K562 (cell line): ENCODE data around the gene POLRMT. TPM values are rescaled to one million over a fixed set of nuclear protein-coding genes. Genes with fewer than 3 reads are reported as not detected.
A peak's percentile ranks its signal among the peaks of the same experiment; 100 is the strongest.

Source experiments
- L3MBTL2 ChIP-seq: fragments of 450-650 bp; IDR thresholded peaks from 2 replicates; pipeline ENCODE4 v1.6.1; 2016; ENCODE audit warnings: mild to moderate bottlenecking, moderate library complexity
- LARP7 ChIP-seq: fragments of 450-650 bp; IDR thresholded peaks from 2 replicates; pipeline ENCODE4 v1.6.1; 2016
- NR2C2 ChIP-seq, 2 experiments: fragments of 200-800 bp in 1 of 2; sonication (Bioruptor generic) in 1 of 2; sonication (generic) in 1 of 2; formaldehyde crosslinking in 1 of 2; IDR thresholded peaks; 2 replicates each; pipeline versions ENCODE4 v1.6.1 to v1.8.0; 2016 to 2022; ENCODE audit warnings: mild to moderate bottlenecking in 1 of 2, missing compliant biosample characterization in 1 of 2, missing genetic modification characterization in 1 of 2, missing genetic modification reagents in 1 of 2
- PRPF4 ChIP-seq: fragments of 200-400 bp; formaldehyde crosslinking; IDR thresholded peaks from one replicate; pipeline ENCODE4 v1.6.1; 2017; ENCODE audit warnings: low read length, low read depth, mild to moderate bottlenecking; ENCODE audit not compliant: insufficient read depth, poor library complexity, severe bottlenecking
- RBBP5 ChIP-seq: fragments of 200-600 bp; sonication (generic); IDR thresholded peaks from 2 replicates; pipeline ENCODE4 v1.6.1; 2012; ENCODE audit warnings: borderline replicate concordance, mild to moderate bottlenecking, low read length, control low read depth, inconsistent platforms; ENCODE audit not compliant: insufficient read depth, poor library complexity, severe bottlenecking
- SNRNP70 ChIP-seq: fragments of 200-400 bp; formaldehyde crosslinking; optimal IDR thresholded peaks from 2 replicates; pipeline ENCODE3; 2017; ENCODE audit warnings: low read depth, low read length
- polyA plus RNA-seq, 8 experiments: library from polyadenylated mRNA; depleted of rRNA in 4 of 8; stranded (reverse) in 5 of 8; unstranded in 3 of 8; fragments of >200 nt; fragmentation: Nextera tagmentation in 2 of 8; fragmentation: Illumina TruSeq in 1 of 8; extraction: Ambion mirVana in 2 of 8; extraction: Trizol in 1 of 8; gene quantifications; 2 replicates each; pipeline versions ENCODE4 v1.2.1 to v1.2.3, GENCODE V29; 2011 to 2014; ENCODE audit warnings: inconsistent platforms in 1 of 8, missing spikeins in 1 of 8
- total RNA-seq, 7 experiments: library from RNA; depleted of rRNA in 6 of 7; stranded (reverse); fragments of >200 nt in 6 of 7; fragmentation: Illumina TruSeq in 2 of 7; extraction: Trizol in 2 of 7; gene quantifications; 2 replicates each; pipeline versions ENCODE4 v1.2.1 to v1.2.3, GENCODE V29; 2011 to 2021; ENCODE audit warnings: low replicate concordance in 1 of 7
- TF ChIP-seq, protein P1 (sequence below): fragments of 250-450 bp; sonication (Bioruptor Pico); IDR thresholded peaks from 2 replicates; pipeline ENCODE4 v1.4.0; 2020; ENCODE audit warnings: mild to moderate bottlenecking
- TF ChIP-seq, protein P2 (sequence below): fragments of 450-650 bp; IDR thresholded peaks from 2 replicates; pipeline ENCODE4 v1.6.1; 2016; ENCODE audit warnings: antibody characterized with exemption
- TF ChIP-seq, protein P3 (sequence below): sonication (generic); formaldehyde crosslinking; IDR thresholded peaks from 2 replicates; pipeline ENCODE4 v1.9.0; 2022; ENCODE audit warnings: mild to moderate bottlenecking, missing genetic modification reagents
- TF ChIP-seq, protein P4 (sequence below): fragments of 450-650 bp; formaldehyde crosslinking; IDR thresholded peaks from 2 replicates; pipeline ENCODE4 v1.4.0; 2022; ENCODE audit warnings: missing genetic modification characterization

The POLRMT gene
- total and polyA plus RNA-seq, 9 of the 15 experiments (the other 6 are each of a cell fraction or from before 2014, with no cell fraction given): 30.3 to 144 (median 68.0) TPM

DNA sequence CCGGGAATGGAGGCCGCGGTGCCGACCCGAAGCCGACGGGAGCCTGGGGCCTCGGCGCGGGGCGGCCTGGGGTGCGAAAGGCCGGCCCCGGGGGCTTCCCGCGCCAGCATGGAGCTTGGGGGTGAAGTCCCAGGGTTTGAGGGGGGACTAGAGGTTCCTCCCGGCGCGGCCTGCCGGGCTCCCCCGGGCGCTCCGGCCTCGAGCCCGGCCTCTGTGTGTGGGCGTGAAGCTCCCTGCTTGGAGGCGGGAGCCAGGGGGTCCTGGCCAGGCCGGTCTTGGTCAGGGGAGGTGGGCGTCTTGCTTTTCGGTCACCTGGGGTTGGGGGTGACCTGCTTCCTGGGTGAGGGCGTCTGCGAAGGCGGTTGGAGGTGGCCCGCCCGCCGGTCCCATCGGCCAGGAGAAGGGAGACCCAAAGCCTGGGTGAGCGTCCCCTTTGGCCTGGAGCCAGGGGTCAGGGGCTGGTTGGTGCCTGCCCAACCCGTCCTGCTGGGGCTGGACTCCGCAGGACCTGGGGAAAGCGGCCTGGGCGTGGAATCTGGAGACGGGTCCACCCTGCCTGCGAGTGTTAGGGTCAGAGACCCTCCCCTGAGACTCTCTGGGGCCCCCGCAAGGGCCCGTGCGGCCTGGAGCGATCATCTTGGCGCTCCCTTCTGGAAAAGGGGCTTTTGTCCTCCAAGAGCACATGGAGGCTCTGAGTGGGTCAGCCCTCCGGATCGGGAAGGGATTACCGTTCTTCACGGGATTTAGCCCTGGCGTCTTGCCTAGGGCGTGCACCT is 60.4 kb downstream of the POLRMT start (continued):
- 0 out of 2 replicates have a peak, but pooled peaks have one; percentile 51 for TF ChIP-seq NR2C2 (CRISPR knock-in tag; IDR thresholded peaks at IDR 0.05)
- no peak for TF ChIP-seq NR2C2 (tag; IDR thresholded peaks at IDR 0.05)
- no peak for TF ChIP-seq LARP7
- peak; percentile 45 for TF ChIP-seq PRPF4
- TF ChIP-seq, protein P1, sequence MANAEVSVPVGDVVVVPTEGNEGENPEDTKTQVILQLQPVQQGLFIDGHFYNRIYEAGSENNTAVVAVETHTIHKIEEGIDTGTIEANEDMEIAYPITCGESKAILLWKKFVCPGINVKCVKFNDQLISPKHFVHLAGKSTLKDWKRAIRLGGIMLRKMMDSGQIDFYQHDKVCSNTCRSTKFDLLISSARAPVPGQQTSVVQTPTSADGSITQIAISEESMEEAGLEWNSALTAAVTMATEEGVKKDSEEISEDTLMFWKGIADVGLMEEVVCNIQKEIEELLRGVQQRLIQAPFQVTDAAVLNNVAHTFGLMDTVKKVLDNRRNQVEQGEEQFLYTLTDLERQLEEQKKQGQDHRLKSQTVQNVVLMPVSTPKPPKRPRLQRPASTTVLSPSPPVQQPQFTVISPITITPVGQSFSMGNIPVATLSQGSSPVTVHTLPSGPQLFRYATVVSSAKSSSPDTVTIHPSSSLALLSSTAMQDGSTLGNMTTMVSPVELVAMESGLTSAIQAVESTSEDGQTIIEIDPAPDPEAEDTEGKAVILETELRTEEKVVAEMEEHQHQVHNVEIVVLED: no peak
- peak; percentile 44 for TF ChIP-seq RBBP5
- TF ChIP-seq, protein P2, sequence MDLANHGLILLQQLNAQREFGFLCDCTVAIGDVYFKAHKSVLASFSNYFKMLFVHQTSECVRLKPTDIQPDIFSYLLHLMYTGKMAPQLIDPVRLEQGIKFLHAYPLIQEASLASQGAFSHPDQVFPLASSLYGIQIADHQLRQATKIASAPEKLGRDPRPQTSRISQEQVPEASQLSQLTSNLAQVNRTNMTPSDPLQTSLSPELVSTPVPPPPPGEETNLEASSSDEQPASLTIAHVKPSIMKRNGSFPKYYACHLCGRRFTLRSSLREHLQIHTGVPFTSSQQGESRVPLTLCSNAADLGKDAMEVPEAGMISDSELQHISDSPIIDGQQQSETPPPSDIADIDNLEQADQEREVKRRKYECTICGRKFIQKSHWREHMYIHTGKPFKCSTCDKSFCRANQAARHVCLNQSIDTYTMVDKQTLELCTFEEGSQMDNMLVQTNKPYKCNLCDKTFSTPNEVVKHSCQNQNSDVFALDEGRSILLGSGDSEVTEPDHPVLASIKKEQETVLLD: no peak
- TF ChIP-seq, protein P3, sequence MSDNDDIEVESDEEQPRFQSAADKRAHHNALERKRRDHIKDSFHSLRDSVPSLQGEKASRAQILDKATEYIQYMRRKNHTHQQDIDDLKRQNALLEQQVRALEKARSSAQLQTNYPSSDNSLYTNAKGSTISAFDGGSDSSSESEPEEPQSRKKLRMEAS (CRISPR knock-in tag): peak; percentile 63
- TF ChIP-seq, protein P4, sequence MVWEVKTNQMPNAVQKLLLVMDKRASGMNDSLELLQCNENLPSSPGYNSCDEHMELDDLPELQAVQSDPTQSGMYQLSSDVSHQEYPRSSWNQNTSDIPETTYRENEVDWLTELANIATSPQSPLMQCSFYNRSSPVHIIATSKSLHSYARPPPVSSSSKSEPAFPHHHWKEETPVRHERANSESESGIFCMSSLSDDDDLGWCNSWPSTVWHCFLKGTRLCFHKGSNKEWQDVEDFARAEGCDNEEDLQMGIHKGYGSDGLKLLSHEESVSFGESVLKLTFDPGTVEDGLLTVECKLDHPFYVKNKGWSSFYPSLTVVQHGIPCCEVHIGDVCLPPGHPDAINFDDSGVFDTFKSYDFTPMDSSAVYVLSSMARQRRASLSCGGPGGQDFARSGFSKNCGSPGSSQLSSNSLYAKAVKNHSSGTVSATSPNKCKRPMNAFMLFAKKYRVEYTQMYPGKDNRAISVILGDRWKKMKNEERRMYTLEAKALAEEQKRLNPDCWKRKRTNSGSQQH (CRISPR knock-in tag): no peak
- no peak for TF ChIP-seq SNRNP70
- TF ChIP-seq L3MBTL2: peak; percentile 32; the same call in 1 of the 2 replicates
- TF ChIP-seq, all 486 proteins: peak for 39
